HUES64 (cell line): Measurements from ENCODE around the gene FAM53B.
"Not testable (repeated sequence)": the region's sequence is repeated elsewhere in the genome, so short reads cannot be mapped to it uniquely, and the experiment has no call there.

ENCODE experiments used
- H3K27ac ChIP-seq: 2 replicates; pipeline ENCODE4 v1.7.0; 2013; ENCODE audit warnings: low read depth, low read length, inconsistent platforms
- H3K27me3 ChIP-seq: 2 replicates; pipeline ENCODE4 v1.6.1; 2013; ENCODE audit warnings: mild to moderate bottlenecking, low read length; ENCODE audit not compliant: insufficient read depth
- H3K36me3 ChIP-seq: 2 replicates; pipeline ENCODE4 v1.6.1; 2013; ENCODE audit warnings: mild to moderate bottlenecking, low read length; ENCODE audit not compliant: insufficient read depth
- H3K4me1 ChIP-seq: 2 replicates; pipeline ENCODE4 v1.6.1; 2013; ENCODE audit warnings: mild to moderate bottlenecking, low read length, moderate library complexity; ENCODE audit not compliant: insufficient read depth
- H3K4me3 ChIP-seq: 2 replicates; pipeline ENCODE4 v1.5.1; 2013; ENCODE audit warnings: mild to moderate bottlenecking, low read length, moderate library complexity
- H3K9ac ChIP-seq: 2 replicates; pipeline ENCODE4 v1.6.1; 2013; ENCODE audit warnings: mild to moderate bottlenecking, low read depth, low read length
- H3K9me3 ChIP-seq: 2 replicates; pipeline ENCODE4 v1.6.1; 2013; ENCODE audit warnings: low read depth, low read length; ENCODE audit not compliant: insufficient read depth
- WGBS: fragments of 150-250, 120-280 bp; methylation state at CpG from one replicate; pipeline ENCODE4 v1.1.7; 2013; ENCODE audit warnings: missing lambda C conversion rate; 5-methylcytosine and 5-hydroxymethylcytosine counted together

Gene FAM53B

GRCh38 chr10:124619802-124620490 lies 124.2 kb downstream of the FAM53B start:
- H3K27ac ChIP-seq: no peak overlapping the region
- H3K36me3 ChIP-seq: no peaks in the 10 kb centered on the region
- no peaks in the 10 kb centered on the region for H3K9me3 ChIP-seq
- no peaks in the 10 kb centered on the region for H3K27me3 ChIP-seq
- H3K9ac ChIP-seq: no peak overlapping the region
- 0 out of 2 replicates have a peak, but pooled peaks cover 4% of the 10 kb centered on the region for H3K4me1 ChIP-seq
- 94% methylated on average over 26 of the region's 26 CpGs for WGBS
- H3K4me3 ChIP-seq: no peak overlapping the region

GRCh38 chr10:124619195-124619594 lies 125.0 kb downstream of the FAM53B start:
- 91% methylated on average over 9 of the region's 9 CpGs for WGBS
- Histone ChIP-seq H3K4me3 (no peak overlapping the region), H3K27me3 (no peaks in the 10 kb centered on the region), H3K36me3 (no peaks in the 10 kb centered on the region), H3K27ac (no peak overlapping the region), H3K9me3 (no peaks in the 10 kb centered on the region), H3K9ac (no peak overlapping the region), H3K4me1 (0 out of 2 replicates have a peak, but pooled peaks cover 4% of the 10 kb centered on the region)

GRCh38 chr10:124618470-124619073 lies 125.6 kb downstream of the FAM53B start:
- 0 out of 2 replicates have a peak, but pooled peaks cover 4% of the 10 kb centered on the region for H3K4me1 ChIP-seq
- H3K9ac ChIP-seq: no peak overlapping the region
- WGBS: 94% methylated on average over 18 of the region's 18 CpGs
- no peaks in the 10 kb centered on the region for H3K9me3 ChIP-seq
- H3K27me3 ChIP-seq: no peaks in the 10 kb centered on the region
- H3K4me3 ChIP-seq: no peak overlapping the region
- no peaks in the 10 kb centered on the region for H3K36me3 ChIP-seq
- no peak overlapping the region for H3K27ac ChIP-seq

- Histone ChIP-seq H3K27me3 (no peaks in the 10 kb centered on the region), H3K27ac (no peak overlapping the region), H3K9ac (no peak overlapping the region), H3K4me1 (0 out of 2 replicates have a peak, but pooled peaks cover 4% of the 10 kb centered on the region), H3K36me3 (no peaks in the 10 kb centered on the region), H3K4me3 (no peak overlapping the region), H3K9me3 (no peaks in the 10 kb centered on the region)
- 77% methylated on average over 4 of the region's 4 CpGs for WGBS
These were observed 127.4 kb downstream of the FAM53B start for GRCh38 chr10:124616836-124617130.

GRCh38 chr10:124616040-124616835 lies 127.9 kb downstream of the FAM53B start:
- Histone ChIP-seq H3K27ac (no peak overlapping the region), H3K9ac (no peak overlapping the region)
- WGBS: 57% methylated on average over 30 of the region's 30 CpGs

GRCh38 chr10:124615259-124615658 lies 128.9 kb downstream of the FAM53B start:
- H3K27me3 ChIP-seq: no peaks in the 10 kb centered on the region
- no peaks in the 10 kb centered on the region for H3K36me3 ChIP-seq
- H3K4me1 ChIP-seq: 0 out of 2 replicates have a peak, but pooled peaks cover 4% of the 10 kb centered on the region
- no peak overlapping the region for H3K4me3 ChIP-seq
- no peak overlapping the region for H3K27ac ChIP-seq
- no peaks in the 10 kb centered on the region for H3K9me3 ChIP-seq
- WGBS: 95% methylated on average over 34 of the region's 34 CpGs
- no peak overlapping the region for H3K9ac ChIP-seq

More at GRCh38 chr10:124616040-124616835, 127.9 kb downstream of the FAM53B start:
- 0 out of 2 replicates have a peak, but pooled peaks cover 4% of the 10 kb centered on the region for H3K4me1 ChIP-seq
- H3K36me3 ChIP-seq: no peaks in the 10 kb centered on the region
- no peaks in the 10 kb centered on the region for H3K9me3 ChIP-seq
- H3K27me3 ChIP-seq: no peaks in the 10 kb centered on the region
- no peak overlapping the region for H3K4me3 ChIP-seq

- Histone ChIP-seq H3K36me3 (no peaks in the 10 kb centered on the region), H3K4me3 (no peak overlapping the region), H3K9me3 (no peaks in the 10 kb centered on the region), H3K4me1 (0 out of 2 replicates have a peak, but pooled peaks cover 4% of the 10 kb centered on the region), H3K27me3 (no peaks in the 10 kb centered on the region), H3K9ac (no peak overlapping the region), H3K27ac (no peak overlapping the region)
- WGBS: 91% methylated on average over 11 of the region's 11 CpGs
These were observed 130.0 kb downstream of the FAM53B start for GRCh38 chr10:124614003-124614659.

- no peak overlapping the region for H3K9ac ChIP-seq
- no peaks in the 10 kb centered on the region for H3K9me3 ChIP-seq
- 73% methylated on average over 18 of the region's 18 CpGs for WGBS
- H3K4me1 ChIP-seq: 0 out of 2 replicates have a peak, but pooled peaks cover 4% of the 10 kb centered on the region
- H3K27me3 ChIP-seq: no peaks in the 10 kb centered on the region
- no peaks in the 10 kb centered on the region for H3K36me3 ChIP-seq
- H3K27ac ChIP-seq: no peak overlapping the region
- H3K4me3 ChIP-seq: no peak overlapping the region
These were observed 131.3 kb downstream of the FAM53B start for GRCh38 chr10:124612611-124613498.

GRCh38 chr10:124611738-124612137 lies 132.4 kb downstream of the FAM53B start:
- Histone ChIP-seq H3K36me3 (no peaks in the 10 kb centered on the region), H3K27ac (no peak overlapping the region), H3K4me1 (0 out of 2 replicates have a peak, but pooled peaks cover 4% of the 10 kb centered on the region), H3K27me3 (no peaks in the 10 kb centered on the region), H3K9ac (no peak overlapping the region), H3K4me3 (no peak overlapping the region), H3K9me3 (no peaks in the 10 kb centered on the region)
- WGBS: 93% methylated on average over 11 of the region's 11 CpGs

- not testable (repeated sequence) for H3K4me3 ChIP-seq, H3K27ac ChIP-seq, H3K4me1 ChIP-seq, H3K27me3 ChIP-seq, H3K9ac ChIP-seq, H3K36me3 ChIP-seq, H3K9me3 ChIP-seq
- WGBS: 93% methylated on average over 11 of the region's 17 CpGs
These were observed 133.3 kb downstream of the FAM53B start for GRCh38 chr10:124610851-124611250.
